IMR-90 (cell line): ENCODE data around the gene SUGCT.
"Not testable (repeated sequence)": the region's sequence is repeated elsewhere in the genome, so short reads cannot be mapped to it uniquely, and the experiment has no call there.

Source experiments
- BHLHE40 ChIP-seq: fragments of 150-350 bp; IDR thresholded peaks from 2 replicates; pipeline ENCODE4 v1.6.1; 2016; ENCODE audit warnings: mild to moderate bottlenecking, low read depth, low read length
- CEBPB ChIP-seq: IDR thresholded peaks from 2 replicates; pipeline ENCODE4 v1.6.1; 2012; ENCODE audit warnings: low read depth, low read length, improper control_type of control experiment
- CTCF ChIP-seq: conservative IDR thresholded peaks from 2 replicates; pipeline ENCODE4 v1.5.1; 2012; ENCODE audit warnings: mild to moderate bottlenecking, low read depth, low read length, improper control_type of control experiment
- ELK1 ChIP-seq: fragments of 150-350 bp; IDR thresholded peaks from 2 replicates; pipeline ENCODE4 v1.6.1; 2016; ENCODE audit warnings: low read depth, mild to moderate bottlenecking, low read length, moderate library complexity, borderline replicate concordance
- MXI1 ChIP-seq: IDR thresholded peaks from 2 replicates; pipeline ENCODE4 v1.6.1; 2012; ENCODE audit warnings: low read depth, mild to moderate bottlenecking, low read length, moderate library complexity, borderline replicate concordance
- POLR2A ChIP-seq: IDR thresholded peaks from 2 replicates; pipeline ENCODE4 v1.6.1; 2012; ENCODE audit warnings: mild to moderate bottlenecking, low read depth, low read length
- RFX5 ChIP-seq: IDR thresholded peaks from 2 replicates; pipeline ENCODE4 v1.8.0; 2012; ENCODE audit warnings: low read depth, mild to moderate bottlenecking, low read length, moderate library complexity
- SMC3 ChIP-seq: fragments of 150-350 bp; IDR thresholded peaks from 2 replicates; pipeline ENCODE4 v1.6.1; 2016; ENCODE audit warnings: low read depth, mild to moderate bottlenecking, antibody characterized with exemption, low read length, moderate library complexity
- USF2 ChIP-seq: fragments of 150-350 bp; IDR thresholded peaks from 2 replicates; pipeline ENCODE4 v1.6.1; 2017; ENCODE audit warnings: mild to moderate bottlenecking, antibody characterized with exemption, low read length, low read depth

GRCh38 chr7:40627361-40627760 is 492.6 kb downstream of the SUGCT start:
- TF ChIP-seq CTCF, POLR2A, MXI1, BHLHE40, USF2, SMC3, CEBPB, RFX5, ELK1: not testable (repeated sequence)
